Upper lobe of right lung (tissue), 1 donor: Measurements from ENCODE around the gene EIF4H. TPM values are rescaled to one million over a fixed set of nuclear protein-coding genes. Genes with fewer than 3 reads are reported as not detected.
A peak's percentile ranks its signal among the peaks of the same experiment; 100 is the strongest.

Source experiments
- ATAC-seq: fragments of 200-7000 bp; cut with Tn5 transposase; one replicate; pipeline ENCODE4 v1.9.1; 2020; ENCODE audit warnings: mild to moderate bottlenecking, moderate library complexity
- DNase-seq: peaks from one replicate; pipeline ENCODE4 v3.0.0-alpha.2; 2020
- H3K27ac ChIP-seq: fragments of 200-600 bp; one replicate; pipeline ENCODE4 v1.8.0; 2022
- H3K27me3 ChIP-seq: fragments of 200-600 bp; one replicate; pipeline ENCODE4 v1.8.0; 2022; ENCODE audit warnings: mild to moderate bottlenecking
- H3K36me3 ChIP-seq: fragments of 200-600 bp; one replicate; pipeline ENCODE4 v1.8.0; 2022
- H3K4me1 ChIP-seq: fragments of 200-600 bp; one replicate; pipeline ENCODE4 v1.8.0; 2022
- H3K4me3 ChIP-seq: fragments of 200-600 bp; one replicate; pipeline ENCODE4 v1.8.0; 2022; ENCODE audit warnings: mild to moderate bottlenecking
- H3K9me3 ChIP-seq: fragments of 200-600 bp; one replicate; pipeline ENCODE4 v1.8.0; 2022
- intact Hi-C: fragments of 100-400 bp; cut with DNase I; formaldehyde crosslinking; loops from one replicate; pipeline ENCODE4 v1.11.0; 2022
- total RNA-seq: library from RNA; stranded (reverse); fragmentation: NEBNext Ultra II Directional; extraction: Animal tissue kit (Norgen Biotek cat#: 25700); gene quantifications from one replicate; pipeline ENCODE4 v1.2.1, GENCODE V29; 2021
- TF ChIP-seq, protein P1 (sequence below): fragments of 200-600 bp; IDR thresholded peaks from one replicate; pipeline ENCODE4 v1.8.0; 2022; ENCODE audit warnings: antibody characterized with exemption
- donor health status: DM: no; HTN: yes; CAD: no; lungs with severe emphysema.

Gene EIF4H
- total RNA-seq, 1 donor from 2014 or later = 218 TPM

DNA sequence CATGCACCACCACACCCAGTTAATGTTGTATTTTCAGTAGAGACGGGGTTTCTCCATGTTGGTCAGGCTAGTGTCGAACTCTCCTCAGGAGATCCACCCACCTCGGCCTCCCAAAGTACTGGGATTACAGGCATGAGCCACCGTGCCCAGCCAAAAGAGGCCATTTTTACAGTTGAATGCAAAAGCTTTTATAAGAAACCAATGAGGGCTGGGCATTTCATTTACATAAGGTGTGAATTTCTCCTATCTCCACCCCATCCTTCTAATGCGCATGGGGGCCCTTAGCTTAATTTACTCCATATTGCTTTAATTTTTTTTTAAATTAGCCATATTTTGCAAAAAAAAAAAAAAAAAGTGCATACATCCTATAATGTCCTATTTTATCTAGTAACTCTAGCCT lies 25.1 kb upstream of the EIF4H start:
- Histone ChIP-seq H3K27ac (no peak overlapping the region), H3K4me3 (no peak overlapping the region), H3K36me3 (no peaks in the 10 kb centered on the region), H3K9me3 (no peaks in the 10 kb centered on the region), H3K27me3 (no peaks in the 10 kb centered on the region), H3K4me1 (no peaks in the 10 kb centered on the region)
- DNase-seq = no peak
- intact Hi-C loops = no loop called here
- TF ChIP-seq, protein P1, sequence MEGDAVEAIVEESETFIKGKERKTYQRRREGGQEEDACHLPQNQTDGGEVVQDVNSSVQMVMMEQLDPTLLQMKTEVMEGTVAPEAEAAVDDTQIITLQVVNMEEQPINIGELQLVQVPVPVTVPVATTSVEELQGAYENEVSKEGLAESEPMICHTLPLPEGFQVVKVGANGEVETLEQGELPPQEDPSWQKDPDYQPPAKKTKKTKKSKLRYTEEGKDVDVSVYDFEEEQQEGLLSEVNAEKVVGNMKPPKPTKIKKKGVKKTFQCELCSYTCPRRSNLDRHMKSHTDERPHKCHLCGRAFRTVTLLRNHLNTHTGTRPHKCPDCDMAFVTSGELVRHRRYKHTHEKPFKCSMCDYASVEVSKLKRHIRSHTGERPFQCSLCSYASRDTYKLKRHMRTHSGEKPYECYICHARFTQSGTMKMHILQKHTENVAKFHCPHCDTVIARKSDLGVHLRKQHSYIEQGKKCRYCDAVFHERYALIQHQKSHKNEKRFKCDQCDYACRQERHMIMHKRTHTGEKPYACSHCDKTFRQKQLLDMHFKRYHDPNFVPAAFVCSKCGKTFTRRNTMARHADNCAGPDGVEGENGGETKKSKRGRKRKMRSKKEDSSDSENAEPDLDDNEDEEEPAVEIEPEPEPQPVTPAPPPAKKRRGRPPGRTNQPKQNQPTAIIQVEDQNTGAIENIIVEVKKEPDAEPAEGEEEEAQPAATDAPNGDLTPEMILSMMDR = no peak
- ATAC-seq = no peak

DNA sequence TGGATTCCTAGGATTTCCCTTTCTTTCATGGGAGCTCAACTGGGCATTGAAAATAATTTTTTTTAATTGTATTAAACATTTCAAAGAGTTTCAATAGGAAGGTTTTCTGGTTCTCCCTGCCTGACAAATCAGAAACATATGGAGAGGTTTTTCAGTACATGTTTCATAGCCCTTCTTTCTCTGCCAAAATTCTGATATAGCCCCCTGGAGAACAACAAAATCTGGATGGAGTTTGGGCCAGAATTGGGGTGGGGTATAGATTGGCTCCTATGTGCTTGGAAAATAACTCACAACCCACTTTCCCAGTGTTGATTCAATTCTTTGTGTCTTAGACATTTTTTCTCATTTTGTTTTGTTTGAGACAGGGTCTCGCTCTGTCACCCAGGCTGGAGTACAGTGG lies 24.6 kb upstream of the EIF4H start:
- Histone ChIP-seq H3K4me3 (no peak overlapping the region), H3K9me3 (no peaks in the 10 kb centered on the region), H3K4me1 (no peaks in the 10 kb centered on the region), H3K27ac (no peak overlapping the region), H3K36me3 (no peaks in the 10 kb centered on the region), H3K27me3 (no peaks in the 10 kb centered on the region)
- TF ChIP-seq, protein P1 = no peak
- ATAC-seq = no peak
- intact Hi-C loops = no loop called here
- no peak for DNase-seq

DNA sequence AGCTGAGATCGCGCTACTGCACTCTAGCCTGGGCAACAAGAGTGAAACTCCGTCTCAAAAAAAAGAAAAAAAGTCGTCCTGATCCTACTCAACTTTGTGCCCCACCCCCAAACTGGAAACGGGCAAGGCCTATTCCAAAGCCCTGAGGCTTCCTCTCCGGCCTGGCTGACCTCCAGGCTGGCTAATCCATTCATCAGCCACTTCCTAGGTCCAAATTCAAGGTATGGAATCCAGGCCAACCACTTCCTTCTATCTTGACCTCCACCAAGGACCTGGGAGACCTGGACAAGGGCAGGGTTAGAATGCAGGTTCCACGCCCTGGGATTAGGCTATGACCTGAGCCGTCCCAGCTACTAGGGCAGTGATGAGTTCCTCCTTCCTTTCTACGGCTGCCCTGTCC lies 20.4 kb upstream of the EIF4H start:
- TF ChIP-seq, protein P1 = no peak
- Histone ChIP-seq H3K4me1 (no peaks in the 10 kb centered on the region), H3K4me3 (no peak overlapping the region), H3K27ac (no peak overlapping the region), H3K36me3 (no peaks in the 10 kb centered on the region), H3K27me3 (no peaks in the 10 kb centered on the region), H3K9me3 (no peaks in the 10 kb centered on the region)
- no peak for ATAC-seq
- intact Hi-C loops = no loop called here
- no peak for DNase-seq

DNA sequence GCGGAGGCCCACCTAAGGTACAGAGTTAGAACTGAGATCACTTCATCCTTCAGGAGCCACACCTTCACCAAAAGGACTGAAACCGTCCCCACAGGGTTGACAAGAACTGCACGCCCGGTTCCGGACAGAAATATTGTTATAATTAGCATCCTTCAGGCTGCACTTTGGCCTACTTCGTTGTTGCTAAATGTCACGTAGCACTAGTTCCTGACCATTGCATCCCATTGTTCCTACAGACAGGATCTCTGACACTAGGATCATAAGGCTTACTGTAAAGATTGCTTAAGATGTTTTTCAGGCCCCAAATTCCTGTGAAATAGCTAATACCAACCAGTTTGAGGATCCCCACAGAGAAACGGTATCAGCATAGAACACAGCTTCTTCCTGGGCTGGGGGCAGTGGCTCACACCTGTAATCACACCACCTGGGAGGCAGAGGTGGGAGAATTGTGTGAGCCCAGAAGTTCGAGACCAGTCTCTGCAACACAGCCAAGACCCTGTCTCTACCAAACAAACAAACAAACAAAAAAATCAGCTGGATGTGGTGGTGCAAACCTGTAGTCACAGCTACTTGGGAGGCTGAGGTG lies 18.3 kb upstream of the EIF4H start:
- H3K9me3 ChIP-seq = no peaks in the 10 kb centered on the region
- H3K4me1 ChIP-seq = no peaks in the 10 kb centered on the region
- no peaks in the 10 kb centered on the region for H3K27me3 ChIP-seq
- intact Hi-C loops = no loop called here
- no peak overlapping the region for H3K27ac ChIP-seq
- no peak overlapping the region for H3K4me3 ChIP-seq
- no peak for DNase-seq
- ATAC-seq = no peak
- TF ChIP-seq, protein P1 = no peak
- H3K36me3 ChIP-seq = no peaks in the 10 kb centered on the region

GRCh38 chr7:74157605-74158004 lies 16.6 kb upstream of the EIF4H start:
- ATAC-seq (no peak), DNase-seq (no peak)
- Histone ChIP-seq H3K36me3 (no peaks in the 10 kb centered on the region), H3K4me1 (no peaks in the 10 kb centered on the region), H3K27ac (no peak overlapping the region), H3K4me3 (no peak overlapping the region), H3K27me3 (no peaks in the 10 kb centered on the region), H3K9me3 (no peaks in the 10 kb centered on the region)
- intact Hi-C loops = no loop called here
- TF ChIP-seq, protein P1 = no peak

GRCh38 chr7:74164985-74165456 lies 9.1 kb upstream of the EIF4H start:
- Histone ChIP-seq H3K36me3 (no peaks in the 10 kb centered on the region), H3K27me3 (no peaks in the 10 kb centered on the region), H3K27ac (no peak overlapping the region), H3K4me1 (no peaks in the 10 kb centered on the region), H3K4me3 (no peak overlapping the region), H3K9me3 (no peaks in the 10 kb centered on the region)
- intact Hi-C loops = no loop called here
- TF ChIP-seq, protein P1 = peak; percentile 39
- DNase-seq (no peak), ATAC-seq (no peak)
